Astrocyte of the cerebellum (primary cell): Measurements from ENCODE around the gene EIF4E1B.
A peak's percentile ranks its signal among the peaks of the same experiment; 100 is the strongest.

ENCODE experiments used
- DNase-seq: peaks from one replicate; pipeline ENCODE4 v3.0.0-alpha.2; 2011; ENCODE audit warnings: low read depth
- H3K4me3 ChIP-seq: 2 replicates; pipeline ENCODE4 v1.5.1; 2011; ENCODE audit warnings: mild to moderate bottlenecking, low read depth, low read length, moderate library complexity
- in situ Hi-C: cut with HindIII; loops from 2 replicates; pipeline ENCODE4 v1.10.0; 2017; ENCODE audit warnings: low sequenced_read_pairs
- TF ChIP-seq, protein P1 (sequence below): IDR thresholded peaks from 2 replicates; pipeline ENCODE4 v1.5.1; 2012; ENCODE audit warnings: low read length, low read depth, moderate library complexity, mild to moderate bottlenecking; ENCODE audit errors: missing control alignments

The EIF4E1B gene

DNA sequence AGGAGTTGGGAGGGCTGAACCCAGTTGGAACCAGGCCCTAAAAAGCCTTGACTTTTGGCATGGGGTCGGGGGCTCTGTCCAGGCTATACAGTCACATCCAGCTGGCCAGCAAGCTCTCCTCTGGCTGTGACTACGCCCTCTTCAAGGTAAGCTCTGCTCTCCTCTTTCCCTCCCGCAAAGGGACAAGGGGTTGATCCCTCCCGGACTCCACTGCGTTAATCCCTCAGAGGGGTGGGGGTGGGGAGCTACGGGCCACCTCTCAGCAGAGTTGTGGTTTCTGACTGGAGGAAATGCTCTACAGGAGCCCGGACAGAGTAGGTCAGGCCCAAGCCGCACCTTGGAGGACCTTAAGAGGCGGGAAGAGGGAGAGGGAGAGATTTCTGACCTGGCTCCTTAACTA is 13.8 kb downstream of the EIF4E1B start:
- in situ Hi-C loops = no loop called here
- no peak overlapping the region for H3K4me3 ChIP-seq
- no peak for DNase-seq
- TF ChIP-seq, protein P1, sequence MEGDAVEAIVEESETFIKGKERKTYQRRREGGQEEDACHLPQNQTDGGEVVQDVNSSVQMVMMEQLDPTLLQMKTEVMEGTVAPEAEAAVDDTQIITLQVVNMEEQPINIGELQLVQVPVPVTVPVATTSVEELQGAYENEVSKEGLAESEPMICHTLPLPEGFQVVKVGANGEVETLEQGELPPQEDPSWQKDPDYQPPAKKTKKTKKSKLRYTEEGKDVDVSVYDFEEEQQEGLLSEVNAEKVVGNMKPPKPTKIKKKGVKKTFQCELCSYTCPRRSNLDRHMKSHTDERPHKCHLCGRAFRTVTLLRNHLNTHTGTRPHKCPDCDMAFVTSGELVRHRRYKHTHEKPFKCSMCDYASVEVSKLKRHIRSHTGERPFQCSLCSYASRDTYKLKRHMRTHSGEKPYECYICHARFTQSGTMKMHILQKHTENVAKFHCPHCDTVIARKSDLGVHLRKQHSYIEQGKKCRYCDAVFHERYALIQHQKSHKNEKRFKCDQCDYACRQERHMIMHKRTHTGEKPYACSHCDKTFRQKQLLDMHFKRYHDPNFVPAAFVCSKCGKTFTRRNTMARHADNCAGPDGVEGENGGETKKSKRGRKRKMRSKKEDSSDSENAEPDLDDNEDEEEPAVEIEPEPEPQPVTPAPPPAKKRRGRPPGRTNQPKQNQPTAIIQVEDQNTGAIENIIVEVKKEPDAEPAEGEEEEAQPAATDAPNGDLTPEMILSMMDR = no peak

GRCh38 chr5:176644878-176645670 is 14.6 kb downstream of the EIF4E1B start:
- in situ Hi-C loops = no loop called here
- no peak overlapping the region for H3K4me3 ChIP-seq
- DNase-seq = no peak
- TF ChIP-seq, protein P1 = no peak

GRCh38 chr5:176646049-176646706 is 15.7 kb downstream of the EIF4E1B start:
- in situ Hi-C loops = no loop called here
- H3K4me3 ChIP-seq = no peak overlapping the region

GRCh38 chr5:176646707-176647029 is 16.2 kb downstream of the EIF4E1B start:
- peak overlapping the region; percentile 31 for H3K4me3 ChIP-seq
- TF ChIP-seq, protein P1 = no peak
- in situ Hi-C loops = no loop called here
- DNase-seq = no peak

More at GRCh38 chr5:176646049-176646706, 15.7 kb downstream of the EIF4E1B start:
- TF ChIP-seq, protein P1 = no peak
- DNase-seq = no peak

- DNase-seq = peak; percentile 96
These were observed 16.8 kb downstream of the EIF4E1B start, which contains the start of gene TSPAN17 for GRCh38 chr5:176647030-176647842. Gene TSPAN17 (plus strand): TSS chr5:176647484. CDS start chr5:176647616, 132 bp downstream.

More at GRCh38 chr5:176647030-176647842, 16.8 kb downstream of the EIF4E1B start, which contains the start of gene TSPAN17:
- in situ Hi-C loops = no loop called here
- TF ChIP-seq, protein P1 = peak; percentile 25
- H3K4me3 ChIP-seq = peak within 1 kb of the TSS; percentile 74
